GM18868 (cell line): ENCODE results near the gene ALG11.
A peak's percentile ranks its signal among the peaks of the same experiment; 100 is the strongest.
"Not testable (repeated sequence)": the region's sequence is repeated elsewhere in the genome, so short reads cannot be mapped to it uniquely, and the experiment has no call there.

Experiments used
- ATAC-seq: cut with Tn5 transposase; IDR thresholded peaks from one replicate; pipeline ENCODE4 v1.9.1; 2021; ENCODE audit warnings: mild to moderate bottlenecking, moderate library complexity; ENCODE audit not compliant: unreplicated experiment

Gene ALG11

DNA sequence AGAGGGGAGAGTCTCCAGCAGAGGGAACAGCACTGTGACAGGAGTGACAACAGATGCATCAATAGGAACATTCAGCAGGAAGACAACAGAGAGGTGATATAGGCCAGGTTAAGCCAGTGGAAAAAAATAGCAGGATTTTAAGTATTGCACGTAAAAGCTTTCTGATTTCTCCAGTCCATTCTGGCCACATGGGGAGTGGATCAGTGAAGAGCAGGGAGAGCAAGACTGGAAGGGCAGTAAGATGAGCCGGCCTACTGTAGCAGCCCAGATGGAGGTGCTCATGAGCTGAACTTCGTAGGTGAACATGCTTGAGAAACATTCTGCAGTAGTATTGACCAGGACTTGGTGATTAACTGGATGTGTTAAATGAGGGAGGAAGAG lies 14.0 kb downstream of the ALG11 start:
- ATAC-seq, result no peak

GRCh38 chr13:52027832-52028231 lies 15.6 kb downstream of the ALG11 start:
- no peak for ATAC-seq

DNA sequence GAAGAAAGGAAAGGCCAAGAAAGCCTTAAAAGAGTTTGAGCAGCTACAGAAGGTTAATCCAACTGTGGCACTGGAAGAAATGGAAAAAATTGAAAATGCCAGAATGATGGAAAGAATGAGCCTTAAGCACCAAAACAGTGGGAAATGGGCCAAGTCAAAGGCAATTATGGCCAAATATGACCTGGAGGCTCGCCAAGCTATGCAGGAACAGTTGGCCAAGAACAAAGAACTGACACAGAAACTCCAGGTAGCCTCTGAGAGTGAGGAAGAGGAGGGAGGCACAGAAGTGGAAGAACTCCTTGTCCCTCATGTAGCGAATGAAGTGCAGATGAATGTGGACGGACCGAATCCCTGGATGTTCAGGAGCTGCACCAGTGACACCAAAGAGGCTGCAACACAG lies 17.4 kb downstream of the ALG11 start:
- no peak for ATAC-seq

GRCh38 chr13:52030401-52030800 lies 18.2 kb downstream of the ALG11 start:
- not testable (repeated sequence) for ATAC-seq

- no peak for ATAC-seq
Observed at GRCh38 chr13:52033039-52033438, 20.8 kb downstream of the ALG11 start.

DNA sequence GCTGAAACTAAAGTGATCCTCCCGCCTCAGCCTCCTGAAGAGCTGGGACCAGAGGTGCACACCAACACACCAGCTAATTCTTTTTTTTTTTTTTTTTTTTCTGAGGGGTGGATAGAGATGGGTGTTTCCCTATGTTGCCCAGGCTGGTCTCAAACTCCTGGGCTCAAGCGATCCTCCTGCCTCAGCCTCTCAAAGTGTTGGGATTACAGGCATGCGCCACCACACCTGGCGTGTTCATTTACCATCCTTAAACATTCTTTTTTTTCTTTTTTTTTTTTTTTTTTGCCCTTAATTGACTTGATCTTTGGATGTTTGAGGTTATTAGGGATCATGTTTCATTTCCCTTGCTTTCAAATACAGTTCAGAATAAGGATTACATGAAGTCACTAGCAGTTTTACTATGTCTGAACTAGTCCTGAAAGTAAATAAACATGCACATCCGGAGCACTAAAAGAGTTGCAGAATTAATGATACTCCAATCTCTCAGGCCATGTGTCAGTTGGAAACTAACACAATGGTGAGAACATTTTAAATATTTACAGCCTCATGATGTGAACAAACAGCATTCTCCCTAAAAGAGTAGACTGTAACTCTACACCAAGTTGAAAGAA lies 22.5 kb downstream of the ALG11 start:
- no peak for ATAC-seq

DNA sequence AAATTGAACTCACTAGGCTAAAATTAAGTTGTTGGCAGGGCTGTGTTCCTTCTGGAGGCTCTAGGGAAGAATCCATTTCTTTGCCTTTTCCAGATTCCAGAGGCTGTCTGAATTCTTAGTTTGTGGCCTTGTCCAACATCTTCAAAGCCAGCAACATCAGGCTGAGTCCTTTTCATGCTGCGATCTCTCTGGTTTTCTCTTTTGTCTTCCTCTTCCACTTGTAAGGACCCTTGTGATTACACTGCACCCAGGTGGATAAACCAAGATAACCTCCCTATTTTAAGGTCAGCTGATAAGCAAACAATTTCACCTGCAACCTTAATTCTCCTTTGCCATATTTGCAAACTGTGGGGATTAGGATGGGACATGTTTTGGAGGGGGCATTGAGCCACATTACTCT lies 23.8 kb downstream of the ALG11 start:
- ATAC-seq, result no peak

DNA sequence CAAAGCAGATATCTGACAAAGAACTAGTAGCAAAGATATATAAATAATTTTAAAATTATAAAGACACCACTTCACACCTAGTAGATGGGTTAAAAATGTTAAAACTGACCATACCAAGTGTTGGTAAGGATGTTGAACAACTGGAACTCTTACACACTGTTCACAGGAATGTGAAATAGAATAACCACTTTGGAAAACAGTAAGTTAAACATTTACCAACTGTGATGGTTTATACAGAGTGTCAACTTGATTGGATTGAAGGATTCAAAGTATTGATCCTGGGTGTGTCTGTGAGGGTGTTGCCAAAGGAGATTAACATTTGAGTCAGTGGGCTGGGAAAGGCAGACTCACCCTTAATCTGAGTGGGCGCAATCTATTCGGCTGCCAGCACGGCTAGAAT lies 31.5 kb downstream of the ALG11 start:
- ATAC-seq, result no peak

DNA sequence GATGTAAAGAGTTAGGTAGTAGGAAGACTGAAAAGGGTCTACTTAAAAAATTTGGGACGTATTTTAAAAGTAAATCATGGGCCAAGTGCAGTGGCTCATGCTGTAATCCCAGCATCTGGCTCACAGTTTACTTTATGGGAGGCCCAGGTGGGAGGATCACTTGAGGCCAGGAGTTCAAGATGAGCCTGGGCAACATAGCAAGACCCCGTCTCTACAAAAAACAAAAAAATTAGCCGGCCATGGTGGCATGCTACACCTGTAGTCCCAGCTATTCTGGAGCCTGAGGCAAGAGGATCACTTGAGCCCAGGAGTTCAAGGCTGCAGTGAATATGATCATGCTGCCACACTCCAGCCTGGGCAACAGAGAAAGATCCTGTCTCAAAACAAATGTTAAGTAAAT lies 35.3 kb downstream of the ALG11 start:
- ATAC-seq, result no peak

DNA sequence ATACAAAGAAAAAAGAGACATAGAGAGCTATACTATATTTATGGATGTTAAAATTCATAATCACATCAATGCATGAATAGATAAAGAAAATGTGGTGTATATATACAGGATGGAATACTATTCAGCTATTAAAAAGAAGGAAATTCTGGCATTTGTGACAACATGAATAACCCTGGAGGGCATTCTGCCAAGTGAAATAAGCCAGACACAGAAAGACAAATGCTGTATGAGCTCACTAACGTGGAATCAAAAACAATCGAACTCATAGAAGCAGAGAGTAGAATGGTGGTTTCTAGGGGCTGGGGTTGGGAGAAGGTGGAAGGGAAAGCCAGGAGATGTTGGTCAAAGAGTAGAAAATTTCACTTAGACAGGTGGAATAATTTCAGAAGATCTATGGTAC lies 36.3 kb downstream of the ALG11 start:
- no peak for ATAC-seq

DNA sequence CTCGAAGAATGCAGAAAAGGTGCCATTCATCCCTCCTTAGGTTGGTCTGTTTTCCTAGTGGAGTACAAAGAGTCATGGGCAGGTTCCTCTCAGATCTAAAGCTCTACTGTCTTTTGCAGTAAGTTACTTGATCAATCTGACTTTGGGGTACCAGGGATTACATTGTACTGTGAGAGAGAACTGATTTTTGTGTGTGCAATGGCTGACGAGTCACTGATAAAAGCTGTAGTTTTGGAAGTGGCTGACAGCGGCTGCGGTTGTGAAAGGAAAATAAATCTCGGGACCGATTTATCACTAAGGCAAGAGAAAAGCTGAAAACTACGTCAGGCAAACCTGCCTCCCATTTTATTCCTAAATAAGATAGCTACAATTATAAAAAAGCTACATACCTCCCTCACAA lies 39.2 kb downstream of the ALG11 start:
- ATAC-seq, result no peak

DNA sequence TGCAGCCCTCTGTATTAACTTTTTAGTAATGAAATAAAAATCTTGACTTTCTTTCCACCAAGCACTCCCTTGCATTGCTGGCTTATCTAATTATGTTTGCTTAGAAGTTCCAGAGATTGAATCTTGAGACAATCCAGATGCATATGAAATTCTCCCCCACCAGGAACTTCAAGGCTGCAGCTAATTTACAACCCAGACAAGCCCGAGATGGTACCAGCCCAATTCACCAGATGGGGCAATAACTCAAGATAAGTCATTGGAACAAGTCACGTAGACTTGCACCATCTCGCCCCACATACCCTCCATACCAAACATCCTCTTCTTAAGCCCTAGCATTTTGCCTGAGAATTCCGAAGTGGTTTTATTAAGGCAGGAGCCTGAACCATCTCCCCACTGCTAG lies 41.3 kb downstream of the ALG11 start:
- ATAC-seq, result no peak

DNA sequence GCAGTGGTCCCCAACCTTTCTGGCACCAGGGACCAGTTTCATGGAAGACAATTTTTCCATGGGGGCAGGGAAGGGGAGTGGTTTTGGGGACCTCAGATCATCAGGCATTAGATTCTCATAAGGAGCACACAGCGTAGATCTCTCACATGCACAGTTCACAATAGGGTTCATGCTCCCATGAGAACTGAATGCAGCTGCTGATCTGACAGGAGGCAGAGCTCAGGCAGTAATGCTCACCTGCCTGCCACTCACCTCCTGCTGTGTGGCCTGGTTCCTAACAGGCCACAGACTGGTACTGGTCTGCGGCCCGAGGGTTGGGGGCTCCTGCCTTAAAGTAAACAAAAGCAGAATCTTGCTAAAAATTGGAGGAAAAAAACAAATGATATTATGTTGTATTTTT lies 48.9 kb downstream of the ALG11 start:
- ATAC-seq, result not testable (repeated sequence)

GRCh38 chr13:52061587-52061986 lies 49.4 kb downstream of the ALG11 start:
- no peak for ATAC-seq

GRCh38 chr13:52067237-52067636 lies 55.0 kb downstream of the ALG11 start:
- ATAC-seq, result no peak

DNA sequence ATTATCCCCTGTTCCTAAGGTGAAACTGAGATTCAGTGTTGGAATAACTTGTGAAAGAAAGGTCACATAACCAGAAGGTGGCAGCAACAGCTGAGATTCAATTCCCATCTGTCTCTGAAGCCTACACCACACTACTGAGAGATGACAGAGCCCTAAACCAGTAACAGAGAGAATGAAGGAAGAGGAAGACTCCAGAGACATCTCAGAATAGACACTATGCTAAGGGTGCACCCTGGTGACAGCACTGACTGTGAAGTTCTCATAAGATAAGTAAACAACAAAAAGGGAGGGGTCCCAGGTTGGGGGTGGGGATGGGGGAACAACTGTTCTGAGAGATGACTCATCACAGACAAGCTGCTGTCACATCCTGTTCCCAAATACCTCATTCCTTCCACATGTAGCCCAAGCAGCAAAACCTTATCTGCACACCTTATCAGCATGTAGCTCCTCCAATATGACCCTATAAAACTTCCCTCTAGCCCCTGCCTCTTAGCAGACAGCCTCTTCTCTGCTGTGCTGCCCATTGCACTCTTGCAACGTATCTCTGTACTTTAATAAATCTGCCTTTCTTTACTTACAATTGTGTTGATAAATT lies 58.8 kb downstream of the ALG11 start:
- peak; percentile 80 for ATAC-seq
